ENCODE measurements around the gene KCNT1.

Gene KCNT1

GRCh38 chr9:135795391-135795790, 93.4 kb downstream of the KCNT1 start:
- no peak for TF ChIP-seq CTCF (IDR thresholded peaks at IDR 0.05; ENCODE audit: insufficient read depth, low read length, missing control alignments)
- ChIA-PET POLR2A (no interaction called here), CTCF (no interaction called here)
- DNase-seq (ENCODE audit: low read depth, low spot score) = no peak
- no peak overlapping the region for H3K4me3 ChIP-seq (ENCODE audit: low read depth, low read length)

GRCh38 chr9:135796784-135797485, 95.0 kb downstream of the KCNT1 start:
- TF ChIP-seq CTCF (IDR thresholded peaks at IDR 0.05; ENCODE audit: insufficient read depth, low read length, missing control alignments) = no peak
- H3K4me3 ChIP-seq (ENCODE audit: low read depth, low read length) = no peak overlapping the region
- ChIA-PET CTCF (interaction anchor here (1.0 to 2.1 kb wide), 4 partner anchors 9 to 325 kb away, joined by 3 to 10 read pairs (median 7); no protein-coding TSS in a partner anchor), POLR2A (no interaction called here)
- no peak for DNase-seq (ENCODE audit: low read depth, low spot score)

GRCh38 chr9:135797507-135798262, 95.7 kb downstream of the KCNT1 start:
- ChIA-PET POLR2A (interaction anchor here (0.6 kb wide), 1 partner anchor 18 kb away, joined by 4 read pairs; no protein-coding TSS in a partner anchor), CTCF (interaction anchor here (0.6 to 2.1 kb wide), 7 partner anchors 8 to 325 kb away, joined by 3 to 10 read pairs (median 5); no protein-coding TSS in a partner anchor)
- DNase-seq (ENCODE audit: low read depth, low spot score) = no peak
- no peak overlapping the region for H3K4me3 ChIP-seq (ENCODE audit: low read depth, low read length)
- TF ChIP-seq CTCF (IDR thresholded peaks at IDR 0.05; ENCODE audit: insufficient read depth, low read length, missing control alignments) = peak; percentile 85

GRCh38 chr9:135798263-135798585, 96.2 kb downstream of the KCNT1 start:
- ChIA-PET POLR2A (interaction anchor here (0.6 kb wide), 1 partner anchor 17 kb away, joined by 4 read pairs; no protein-coding TSS in a partner anchor), CTCF (interaction anchor here (0.6 to 2.1 kb wide), 8 partner anchors 8 to 324 kb away, joined by 3 to 10 read pairs (median 4); no protein-coding TSS in a partner anchor)
- no peak for TF ChIP-seq CTCF (IDR thresholded peaks at IDR 0.05; ENCODE audit: insufficient read depth, low read length, missing control alignments)
- H3K4me3 ChIP-seq (ENCODE audit: low read depth, low read length) = no peak overlapping the region
- DNase-seq (ENCODE audit: low read depth, low spot score) = no peak

GRCh38 chr9:135799261-135799660, 97.3 kb downstream of the KCNT1 start:
- TF ChIP-seq CTCF (IDR thresholded peaks at IDR 0.05; ENCODE audit: insufficient read depth, low read length, missing control alignments) = no peak
- ChIA-PET CTCF (interaction anchor here (1.3 to 1.4 kb wide), 2 partner anchors 19 to 32 kb away, joined by 3 read pairs; no protein-coding TSS in a partner anchor), POLR2A (no interaction called here)
- DNase-seq (ENCODE audit: low read depth, low spot score) = no peak
- no peak overlapping the region for H3K4me3 ChIP-seq (ENCODE audit: low read depth, low read length)

GRCh38 chr9:135801070-135801469, 99.1 kb downstream of the KCNT1 start:
- no peak for TF ChIP-seq CTCF (IDR thresholded peaks at IDR 0.05; ENCODE audit: insufficient read depth, low read length, missing control alignments)
- no peak overlapping the region for H3K4me3 ChIP-seq (ENCODE audit: low read depth, low read length)
- ChIA-PET POLR2A (no interaction called here), CTCF (no interaction called here)
- DNase-seq (ENCODE audit: low read depth, low spot score) = no peak

Data from AG04449 (cell line).